Chondrocyte (in vitro differentiated cells): ENCODE data around the gene PODXL. TPM values are rescaled to one million over a fixed set of nuclear protein-coding genes. Genes with fewer than 3 reads are reported as not detected.

Source experiments
- DNase-seq: peaks from one replicate; pipeline ENCODE4 v3.0.0; 2021; ENCODE audit warnings: mixed read lengths, low spot score
- H3K27ac Mint-ChIP-seq: one replicate; pipeline ENCODE4 v1.8.0; 2021; ENCODE audit warnings: mild to moderate bottlenecking, moderate library complexity, mixed read lengths; ENCODE audit not compliant: unreplicated experiment
- H3K27me3 Mint-ChIP-seq: 2 replicates; pipeline ENCODE4 v1.8.0; 2021; ENCODE audit warnings: low read depth, mixed read lengths
- H3K36me3 Mint-ChIP-seq: 2 replicates; pipeline ENCODE4 v1.8.0; 2021; ENCODE audit warnings: low read depth, mixed read lengths
- H3K4me1 Mint-ChIP-seq: 2 replicates; pipeline ENCODE4 v1.8.0; 2021; ENCODE audit warnings: low read depth, mild to moderate bottlenecking, mixed read lengths
- H3K4me3 Mint-ChIP-seq: one replicate; pipeline ENCODE4 v1.8.0; 2021; ENCODE audit warnings: mild to moderate bottlenecking, moderate library complexity, mixed read lengths; ENCODE audit not compliant: unreplicated experiment
- H3K9me3 Mint-ChIP-seq: 2 replicates; pipeline ENCODE4 v1.8.0; 2021; ENCODE audit warnings: low read depth, mixed read lengths
- CTCF ChIP-seq: fragments of 200-600 bp; sonication (generic); IDR thresholded peaks from 2 replicates; pipeline ENCODE4 v1.5.0; 2021; ENCODE audit warnings: antibody characterized with exemption, mild to moderate bottlenecking, moderate library complexity
- total RNA-seq: library from RNA; stranded (reverse); gene quantifications from 3 replicates; pipeline ENCODE4 v1.2.1, GENCODE V29; 2021

The PODXL gene
- total RNA-seq, 1 donor from 2014 or later: 14.0 TPM

DNA sequence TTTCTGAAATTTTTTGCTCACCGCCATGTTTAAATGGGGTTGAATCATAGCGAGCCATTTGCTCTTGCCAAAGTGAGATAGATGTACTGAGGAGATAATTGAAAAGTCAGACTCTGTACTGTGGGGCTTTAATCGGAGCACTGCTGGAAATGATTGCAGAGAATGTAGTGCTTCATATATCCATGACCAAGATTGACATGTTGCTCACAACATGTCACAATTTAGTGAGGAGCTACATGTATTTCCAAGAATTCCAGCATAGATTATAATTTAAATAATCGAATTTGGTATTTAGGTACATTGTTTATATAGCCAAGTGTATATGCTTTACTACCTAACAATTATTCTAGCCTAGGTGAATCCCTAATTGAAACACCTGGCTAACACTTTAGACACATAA, 66.5 kb downstream of the PODXL start:
- Mint-ChIP-seq H3K4me3 (no peak overlapping the region), H3K27me3 (no peaks in the 10 kb centered on the region), H3K4me1 (peaks cover 43% of the 10 kb centered on the region), H3K27ac (no peak overlapping the region), H3K9me3 (no peaks in the 10 kb centered on the region), H3K36me3 (peaks cover 2% of the 10 kb centered on the region)
- DNase-seq: no peak
- TF ChIP-seq CTCF: no peak

DNA sequence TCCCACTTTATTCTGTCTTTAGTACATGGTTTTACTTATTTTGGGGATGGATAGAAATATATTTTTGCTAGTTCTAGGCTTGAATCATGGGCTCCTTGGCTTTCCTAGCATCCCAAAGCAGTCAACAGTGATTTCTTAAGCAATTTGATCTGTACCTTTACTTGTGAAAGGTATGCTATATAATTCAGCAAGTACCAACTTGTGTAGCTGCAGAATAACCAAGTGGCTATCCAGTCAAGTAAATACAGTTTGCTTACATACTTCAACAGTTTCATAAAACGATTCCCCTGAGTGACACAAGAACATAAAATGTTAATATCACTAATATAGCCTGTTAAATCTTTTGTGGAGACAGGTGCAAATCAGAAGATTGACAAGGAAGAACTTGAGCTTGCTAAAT, 67.2 kb downstream of the PODXL start:
- no peaks in the 10 kb centered on the region for H3K9me3 Mint-ChIP-seq
- no peak overlapping the region for H3K27ac Mint-ChIP-seq
- peaks cover 43% of the 10 kb centered on the region for H3K4me1 Mint-ChIP-seq
- TF ChIP-seq CTCF: no peak
- no peak overlapping the region for H3K4me3 Mint-ChIP-seq
- DNase-seq: no peak
- H3K27me3 Mint-ChIP-seq: no peaks in the 10 kb centered on the region
- peaks cover 2% of the 10 kb centered on the region for H3K36me3 Mint-ChIP-seq

DNA sequence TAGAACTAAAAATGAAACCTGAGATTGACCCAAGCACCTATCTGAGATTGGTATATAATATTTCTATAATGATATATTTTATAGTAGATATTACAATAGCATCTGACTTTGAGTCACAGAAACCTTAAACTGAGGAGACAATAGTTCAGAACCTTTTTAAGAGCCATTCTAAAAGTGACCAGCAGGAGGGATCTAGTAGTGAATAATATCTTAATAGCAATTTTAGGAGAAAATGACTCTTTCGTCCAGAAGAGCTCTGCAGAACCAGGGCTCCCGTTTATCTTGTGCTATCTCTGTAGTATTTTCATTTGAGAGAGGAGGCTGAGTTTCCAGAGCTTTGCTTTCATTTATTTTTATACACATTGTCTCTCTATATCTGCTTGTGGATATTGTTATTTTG, 68.1 kb downstream of the PODXL start:
- Mint-ChIP-seq H3K27ac (no peak overlapping the region), H3K4me1 (peaks cover 43% of the 10 kb centered on the region), H3K4me3 (no peak overlapping the region), H3K27me3 (no peaks in the 10 kb centered on the region), H3K9me3 (no peaks in the 10 kb centered on the region), H3K36me3 (peaks cover 2% of the 10 kb centered on the region)
- peak; percentile 63 for TF ChIP-seq CTCF
- DNase-seq: no peak

DNA sequence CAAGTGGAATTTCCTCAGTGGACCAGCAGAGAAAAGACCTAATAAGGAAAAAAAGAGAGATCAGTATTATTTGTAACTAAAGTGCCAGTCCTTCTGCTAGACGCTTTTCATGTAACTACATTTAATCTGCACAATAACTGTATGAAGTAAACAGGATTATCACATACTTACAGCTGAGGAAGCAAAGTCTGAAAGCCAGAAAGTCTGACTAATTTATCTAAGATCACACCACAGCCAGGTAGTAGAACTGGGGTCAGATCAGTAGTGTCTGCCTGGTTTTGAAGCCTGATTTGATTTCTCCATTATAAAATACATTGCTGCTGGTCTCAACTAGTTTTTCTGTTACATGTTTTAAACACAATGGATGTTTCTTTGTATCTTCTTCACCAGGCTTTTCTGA, 69.2 kb downstream of the PODXL start:
- no peak for DNase-seq
- Mint-ChIP-seq H3K27me3 (no peaks in the 10 kb centered on the region), H3K4me1 (peaks cover 33% of the 10 kb centered on the region), H3K9me3 (no peaks in the 10 kb centered on the region), H3K27ac (no peak overlapping the region), H3K36me3 (peaks cover 2% of the 10 kb centered on the region), H3K4me3 (no peak overlapping the region)
- no peak for TF ChIP-seq CTCF

GRCh38 chr7:131486346-131486745, 70.1 kb downstream of the PODXL start:
- peak overlapping the region; percentile 37 for H3K27ac Mint-ChIP-seq
- peaks cover 25% of the 10 kb centered on the region for H3K4me1 Mint-ChIP-seq
- H3K36me3 Mint-ChIP-seq: peaks cover 2% of the 10 kb centered on the region
- TF ChIP-seq CTCF: no peak
- H3K27me3 Mint-ChIP-seq: no peaks in the 10 kb centered on the region
- H3K4me3 Mint-ChIP-seq: no peak overlapping the region
- H3K9me3 Mint-ChIP-seq: no peaks in the 10 kb centered on the region
- no peak for DNase-seq
